ENCODE data around the gene B4GALT7.
"Not testable (repeated sequence)": the region's sequence is repeated elsewhere in the genome, so short reads cannot be mapped to it uniquely, and the experiment has no call there.

The B4GALT7 gene

GRCh38 chr5:177610131-177610769 is 10.3 kb downstream of the B4GALT7 start:
- DNase-seq, result no peak

- DNase-seq, result no peak
Observed at GRCh38 chr5:177610770-177611445, 11.0 kb downstream of the B4GALT7 start.

GRCh38 chr5:177611446-177612214 is 11.7 kb downstream of the B4GALT7 start:
- DNase-seq, result no peak

GRCh38 chr5:177612215-177612673 is 12.3 kb downstream of the B4GALT7 start:
- no peak for DNase-seq

- DNase-seq, result no peak
Observed at GRCh38 chr5:177620560-177620959, 20.6 kb downstream of the B4GALT7 start.

GRCh38 chr5:177624172-177624571 is 24.2 kb downstream of the B4GALT7 start:
- not testable (repeated sequence) for DNase-seq

GRCh38 chr5:177630186-177630585 is 30.3 kb downstream of the B4GALT7 start:
- DNase-seq, result peak; percentile 38

GRCh38 chr5:177634912-177635311 is 35.0 kb downstream of the B4GALT7 start:
- DNase-seq, result not testable (repeated sequence)

GRCh38 chr5:177645462-177645861 is 45.5 kb downstream of the B4GALT7 start:
- DNase-seq, result not testable (repeated sequence)

GRCh38 chr5:177651235-177651634 is 51.3 kb downstream of the B4GALT7 start:
- DNase-seq, result not testable (repeated sequence)

GRCh38 chr5:177657846-177658245 is 57.9 kb downstream of the B4GALT7 start:
- not testable (repeated sequence) for DNase-seq

- not testable (repeated sequence) for DNase-seq
Observed at GRCh38 chr5:177658542-177658941, 58.6 kb downstream of the B4GALT7 start.
